PC-3 (cell line): ENCODE data around the gene OR10G8. TPM values are rescaled to one million over a fixed set of nuclear protein-coding genes. Genes with fewer than 3 reads are reported as not detected.

ENCODE experiments used
- ATAC-seq: fragments of 200-7000 bp; cut with Tn5 transposase; 2 replicates; pipeline ENCODE4 v1.9.1; 2020; ENCODE audit warnings: mild to moderate bottlenecking, moderate library complexity
- Bru-seq: library from RNA; stranded (reverse); fragments of 400-500 nt; gene quantifications from one replicate; lab custom pipeline; 2021; lab: Mats Ljungman, UMichigan
- BruChase-seq, 2 experiments: library from RNA; stranded (reverse); fragments of 400-500 nt; gene quantifications; one replicate each; lab custom pipeline; 2021; lab: Mats Ljungman, UMichigan
- BruUV-seq: library from RNA; stranded (reverse); fragments of 400-500 nt; replicated peaks from 2 replicates; lab custom pipeline; 2021; lab: Mats Ljungman, UMichigan
- CTCF ChIA-PET: fragments of 300-600 bp; sonication (Branson Sonifier 250); formaldehyde crosslinking; loops from one replicate; lab custom pipeline; 2022; ENCODE audit warnings: antibody characterized with exemption; lab: Charles Lee
- POLR2A ChIA-PET: fragments of 300-600 bp; sonication (Branson Sonifier 250); formaldehyde crosslinking; loops from one replicate; lab custom pipeline; 2022; ENCODE audit warnings: antibody characterized with exemption; ENCODE audit not compliant: unreplicated experiment; lab: Charles Lee
- DNase-seq: peaks from one replicate; pipeline ENCODE4 v3.0.0-alpha.2; 2015
- H2AFZ ChIP-seq: fragments of 300-600 bp; sonication (generic); 2 replicates; pipeline ENCODE4 v1.6.0; 2016; ENCODE audit warnings: antibody characterized with exemption, low read length
- H3F3A ChIP-seq: fragments of 300-600 bp; sonication (generic); one replicate; pipeline ENCODE4 v1.6.0; 2017; ENCODE audit warnings: antibody characterized with exemption, low read length, control low read depth, mild to moderate bottlenecking; ENCODE audit not compliant: unreplicated experiment
- H3K27ac ChIP-seq: fragments of 300-600 bp; sonication (generic); 2 replicates; pipeline ENCODE4 v1.5.1; 2016; ENCODE audit warnings: mild to moderate bottlenecking, low read length
- H3K27me3 ChIP-seq: fragments of 300-600 bp; sonication (generic); 2 replicates; pipeline ENCODE4 v1.6.1; 2016; ENCODE audit warnings: low read length, mixed read lengths
- H3K36me3 ChIP-seq: fragments of 300-600 bp; sonication (generic); 2 replicates; pipeline ENCODE4 v1.6.1; 2016; ENCODE audit warnings: low read depth, mixed run types, low read length, mixed read lengths
- H3K4me1 ChIP-seq: fragments of 300-600 bp; sonication (generic); 2 replicates; pipeline ENCODE4 v1.5.1; 2016; ENCODE audit warnings: low read length; ENCODE audit not compliant: insufficient read depth
- H3K4me2 ChIP-seq: fragments of 300-600 bp; sonication (generic); 2 replicates; pipeline ENCODE4 v1.6.0; 2016; ENCODE audit warnings: low read length
- H3K4me3 ChIP-seq: fragments of 300-600 bp; sonication (generic); 2 replicates; pipeline ENCODE4 v1.5.1; 2016; ENCODE audit warnings: mild to moderate bottlenecking, low read length, mixed read lengths
- H3K79me2 ChIP-seq: fragments of 300-600 bp; sonication (generic); 2 replicates; pipeline ENCODE4 v1.6.1; 2017; ENCODE audit warnings: low read length, mixed read lengths
- H3K9ac ChIP-seq: fragments of 300-600 bp; sonication (generic); 2 replicates; pipeline ENCODE4 v1.6.0; 2016; ENCODE audit warnings: mild to moderate bottlenecking, low read length
- H3K9me2 ChIP-seq: fragments of 300-600 bp; sonication (generic); replicated peaks from 2 replicates; pipeline ENCODE4 v1.6.1; 2016; ENCODE audit warnings: mixed run types, low read length, mixed read lengths
- H3K9me3 ChIP-seq: fragments of 300-600 bp; sonication (generic); 2 replicates; pipeline ENCODE4 v1.6.1; 2016; ENCODE audit warnings: low read length, mixed read lengths
- H4K20me1 ChIP-seq: fragments of 300-600 bp; sonication (generic); 2 replicates; pipeline ENCODE4 v1.6.1; 2016; ENCODE audit warnings: low read length, mixed read lengths
- EZH2 ChIP-seq: fragments of 300-600 bp; sonication (generic); IDR thresholded peaks from one replicate; pipeline ENCODE4 v1.6.1; 2017; ENCODE audit warnings: antibody characterized with exemption, mild to moderate bottlenecking, low read length; ENCODE audit not compliant: unreplicated experiment
- EZH2phosphoT487 ChIP-seq: fragments of 300-600 bp; sonication (generic); IDR thresholded peaks from 2 replicates; pipeline ENCODE4 v1.6.1; 2018; ENCODE audit warnings: mild to moderate bottlenecking, antibody characterized with exemption, low read length, borderline replicate concordance
- intact Hi-C: fragments of 100-400 bp; cut with micrococcal nuclease; formaldehyde crosslinking; loops from 2 replicates; pipeline ENCODE4 v1.9.0; 2023
- long read RNA-seq: library from polyadenylated mRNA; unstranded; transcript quantifications from one replicate; pipeline ENCODE4 v2.0.0, GENCODE V29; 2021; ENCODE audit not compliant: unreplicated experiment
- total RNA-seq: library from RNA; depleted of rRNA; stranded (reverse); fragments of >200 nt; gene quantifications from 2 replicates; pipeline ENCODE4 v1.2.3, GENCODE V29; 2014; rRNA removed
- TF ChIP-seq, protein P1 (sequence below): fragments of 300-600 bp; sonication (generic); conservative IDR thresholded peaks from 2 replicates; pipeline ENCODE4 v1.5.1; 2017; ENCODE audit warnings: antibody characterized with exemption, low read depth, mild to moderate bottlenecking, low read length

OR10G8 gene, protein sequence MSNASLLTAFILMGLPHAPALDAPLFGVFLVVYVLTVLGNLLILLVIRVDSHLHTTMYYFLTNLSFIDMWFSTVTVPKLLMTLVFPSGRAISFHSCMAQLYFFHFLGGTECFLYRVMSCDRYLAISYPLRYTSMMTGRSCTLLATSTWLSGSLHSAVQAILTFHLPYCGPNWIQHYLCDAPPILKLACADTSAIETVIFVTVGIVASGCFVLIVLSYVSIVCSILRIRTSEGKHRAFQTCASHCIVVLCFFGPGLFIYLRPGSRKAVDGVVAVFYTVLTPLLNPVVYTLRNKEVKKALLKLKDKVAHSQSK
- not detected in 2 replicates for total RNA-seq
- not detected for Bru-seq, nascent RNA
- not detected for BruChase-seq, experiment 1, labeled RNA remaining after a 6-hour chase
- BruChase-seq, experiment 2, labeled RNA remaining after a 2-hour chase: not detected
- long read RNA-seq: 0 reads

DNA sequence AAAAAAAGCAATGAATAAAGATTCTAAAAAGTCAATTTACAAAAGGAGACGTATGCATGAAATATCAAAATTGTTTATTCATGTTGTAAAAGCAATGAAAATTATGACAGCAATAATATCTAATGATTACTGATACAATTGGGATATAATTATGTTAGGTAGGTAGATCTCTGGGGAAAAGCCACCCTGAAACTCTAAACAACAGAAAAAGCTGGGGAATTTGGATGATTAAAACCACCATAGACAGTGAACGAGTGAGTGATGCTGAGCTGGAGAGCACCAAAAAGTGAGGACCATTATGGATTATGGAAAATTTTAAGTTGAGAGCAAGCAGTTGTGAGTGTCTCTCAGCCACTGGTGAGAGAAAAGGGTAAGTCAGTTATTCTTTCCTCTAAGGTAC lies at the start of gene OR10G8:
OR10G8 (plus strand) TSS at position 301 of the 400 bp plus-strand sequence. CDS start 2,825 bp downstream, outside the sequence.
- Histone ChIP-seq H3K79me2 (no peaks in the 10 kb centered on the region), H3K27ac (no peak within 1 kb of the TSS), H3K4me3 (no peak within 1 kb of the TSS), H3K4me1 (no peaks in the 10 kb centered on the region), H3K36me3 (no peaks in the 10 kb centered on the region), H3K9ac (no peak within 1 kb of the TSS), H3K4me2 (no peak within 1 kb of the TSS), H3F3A (no peaks in the 10 kb centered on the region), H4K20me1 (no peaks in the 10 kb centered on the region), H3K9me2 (no peaks in the 10 kb centered on the region), H3K27me3 (peaks cover 29% of the 10 kb centered on the region), H2AFZ (no peak within 1 kb of the TSS), H3K9me3 (no peaks in the 10 kb centered on the region)
- BruUV-seq: no TSS peak
- no peak for ATAC-seq
- ChIA-PET POLR2A (no interaction called here), CTCF (no interaction called here)
- DNase-seq: no peak
- TF ChIP-seq EZH2 (no peak), EZH2phosphoT487 (no peak)
- TF ChIP-seq, protein P1, sequence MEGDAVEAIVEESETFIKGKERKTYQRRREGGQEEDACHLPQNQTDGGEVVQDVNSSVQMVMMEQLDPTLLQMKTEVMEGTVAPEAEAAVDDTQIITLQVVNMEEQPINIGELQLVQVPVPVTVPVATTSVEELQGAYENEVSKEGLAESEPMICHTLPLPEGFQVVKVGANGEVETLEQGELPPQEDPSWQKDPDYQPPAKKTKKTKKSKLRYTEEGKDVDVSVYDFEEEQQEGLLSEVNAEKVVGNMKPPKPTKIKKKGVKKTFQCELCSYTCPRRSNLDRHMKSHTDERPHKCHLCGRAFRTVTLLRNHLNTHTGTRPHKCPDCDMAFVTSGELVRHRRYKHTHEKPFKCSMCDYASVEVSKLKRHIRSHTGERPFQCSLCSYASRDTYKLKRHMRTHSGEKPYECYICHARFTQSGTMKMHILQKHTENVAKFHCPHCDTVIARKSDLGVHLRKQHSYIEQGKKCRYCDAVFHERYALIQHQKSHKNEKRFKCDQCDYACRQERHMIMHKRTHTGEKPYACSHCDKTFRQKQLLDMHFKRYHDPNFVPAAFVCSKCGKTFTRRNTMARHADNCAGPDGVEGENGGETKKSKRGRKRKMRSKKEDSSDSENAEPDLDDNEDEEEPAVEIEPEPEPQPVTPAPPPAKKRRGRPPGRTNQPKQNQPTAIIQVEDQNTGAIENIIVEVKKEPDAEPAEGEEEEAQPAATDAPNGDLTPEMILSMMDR: no peak
- intact Hi-C loops: no loop called here

DNA sequence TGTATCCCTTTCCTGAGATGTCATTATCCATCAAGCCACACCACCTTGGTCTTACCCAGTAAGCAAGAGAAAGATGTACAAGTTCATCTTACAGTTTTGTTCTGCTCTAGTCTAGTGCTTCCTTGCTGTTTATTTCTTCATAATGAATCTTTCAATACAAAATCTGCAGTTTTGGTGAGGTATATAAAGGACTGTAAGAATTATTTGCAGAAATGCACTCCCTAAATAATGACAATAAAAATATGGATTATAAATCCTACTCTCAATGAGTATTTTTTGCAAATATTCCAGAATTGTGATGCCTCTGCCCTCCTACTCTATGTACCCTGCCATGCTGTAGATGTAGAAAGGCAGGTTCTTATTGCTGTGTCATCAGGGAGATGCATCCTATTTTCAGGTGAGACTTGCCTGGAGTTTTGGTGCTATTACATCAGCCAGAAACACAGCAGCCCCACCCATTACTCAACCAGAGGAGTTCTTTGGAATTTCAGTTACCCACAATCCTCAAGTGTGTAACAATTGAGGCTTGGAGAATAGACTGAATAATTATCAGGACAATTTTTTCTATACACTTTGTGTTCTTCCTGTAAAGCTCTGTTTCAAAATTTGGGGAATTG lies 48.8 kb upstream of the OR10G8 start, which contains the start of gene OR10S1:
OR10S1 (minus strand) TSS at position 51 of the 617 bp plus-strand sequence. CDS start 117 bp downstream, outside the sequence.
- ATAC-seq (no peak), DNase-seq (no peak)
- Histone ChIP-seq H3K4me3 (no peak within 1 kb of the TSS), H3K9me3 (no peaks in the 10 kb centered on the region), H3K9me2 (no peaks in the 10 kb centered on the region), H4K20me1 (no peaks in the 10 kb centered on the region), H3K4me1 (peaks cover 15% of the 10 kb centered on the region), H3K4me2 (no peak within 1 kb of the TSS), H3K79me2 (no peaks in the 10 kb centered on the region), H3K9ac (no peak within 1 kb of the TSS), H2AFZ (no peak within 1 kb of the TSS), H3K27me3 (no peaks in the 10 kb centered on the region; the same call in 1 of the 2 replicates), H3F3A (peaks cover 6% of the 10 kb centered on the region), H3K36me3 (no peaks in the 10 kb centered on the region), H3K27ac (no peak within 1 kb of the TSS)
- ChIA-PET POLR2A (no interaction called here), CTCF (no interaction called here)
- intact Hi-C loops: no loop called here
- TF ChIP-seq EZH2phosphoT487 (no peak), EZH2 (no peak)
- TF ChIP-seq, protein P1: no peak
- BruUV-seq: no TSS peak
